ENCODE measurements around the gene CPB1. TPM values are rescaled to one million over a fixed set of nuclear protein-coding genes. Genes with fewer than 3 reads are reported as not detected.

The CPB1 gene
- total RNA-seq, 1 donor from 2014 or later: 0.83 TPM

DNA sequence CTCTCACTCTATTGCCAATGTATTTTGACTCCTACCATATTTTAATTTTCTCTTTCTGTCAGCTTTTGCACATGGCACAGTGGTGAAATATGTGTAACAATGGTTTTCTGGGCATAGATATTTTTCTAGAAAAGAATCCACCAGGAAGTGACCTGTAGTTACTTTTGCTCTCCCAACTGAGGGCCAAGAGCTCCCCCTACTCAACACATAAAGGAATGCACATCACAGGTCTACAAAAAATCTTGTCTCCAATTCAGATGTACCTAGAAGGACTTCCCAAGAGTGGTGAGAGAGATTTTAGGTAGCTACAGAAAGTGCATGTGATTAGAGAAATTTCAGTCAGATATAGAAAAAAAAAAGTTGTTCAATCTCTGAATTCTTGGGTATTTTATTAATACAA lies 53.1 kb downstream of the CPB1 start:
- DNase-seq: no peak
- no peaks in the 10 kb centered on the region for H3K27me3 ChIP-seq (ENCODE audit: low read depth)
- H3K36me3 ChIP-seq: no peaks in the 10 kb centered on the region
- no peak for ATAC-seq
- peaks cover 6% of the 10 kb centered on the region for H3K4me1 ChIP-seq
- H3K9me3 ChIP-seq: no peaks in the 10 kb centered on the region
- no peak overlapping the region for H3K4me3 ChIP-seq
- intact Hi-C loops (cut with DNase I): no loop called here
- TF ChIP-seq, protein P1, sequence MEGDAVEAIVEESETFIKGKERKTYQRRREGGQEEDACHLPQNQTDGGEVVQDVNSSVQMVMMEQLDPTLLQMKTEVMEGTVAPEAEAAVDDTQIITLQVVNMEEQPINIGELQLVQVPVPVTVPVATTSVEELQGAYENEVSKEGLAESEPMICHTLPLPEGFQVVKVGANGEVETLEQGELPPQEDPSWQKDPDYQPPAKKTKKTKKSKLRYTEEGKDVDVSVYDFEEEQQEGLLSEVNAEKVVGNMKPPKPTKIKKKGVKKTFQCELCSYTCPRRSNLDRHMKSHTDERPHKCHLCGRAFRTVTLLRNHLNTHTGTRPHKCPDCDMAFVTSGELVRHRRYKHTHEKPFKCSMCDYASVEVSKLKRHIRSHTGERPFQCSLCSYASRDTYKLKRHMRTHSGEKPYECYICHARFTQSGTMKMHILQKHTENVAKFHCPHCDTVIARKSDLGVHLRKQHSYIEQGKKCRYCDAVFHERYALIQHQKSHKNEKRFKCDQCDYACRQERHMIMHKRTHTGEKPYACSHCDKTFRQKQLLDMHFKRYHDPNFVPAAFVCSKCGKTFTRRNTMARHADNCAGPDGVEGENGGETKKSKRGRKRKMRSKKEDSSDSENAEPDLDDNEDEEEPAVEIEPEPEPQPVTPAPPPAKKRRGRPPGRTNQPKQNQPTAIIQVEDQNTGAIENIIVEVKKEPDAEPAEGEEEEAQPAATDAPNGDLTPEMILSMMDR (IDR thresholded peaks at IDR 0.05): no peak
- H3K27ac ChIP-seq: no peak overlapping the region

DNA sequence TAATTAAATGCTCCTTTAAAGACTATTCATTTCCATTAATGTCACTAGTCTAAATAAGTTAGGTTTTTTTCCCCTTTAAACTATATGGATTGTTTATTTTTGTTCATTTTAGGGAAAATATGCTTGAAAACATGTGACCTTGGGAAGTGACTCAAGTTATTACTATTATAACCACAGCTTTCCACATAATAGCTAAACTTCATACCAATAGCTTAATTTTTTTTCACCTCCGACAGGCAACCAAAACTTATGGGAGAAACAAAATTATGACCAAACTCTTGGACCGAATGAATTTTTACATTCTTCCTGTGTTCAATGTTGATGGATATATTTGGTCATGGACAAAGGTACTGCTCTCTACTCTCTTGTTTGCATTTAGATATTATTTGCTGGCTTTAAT lies 53.7 kb downstream of the CPB1 start:
- no peak overlapping the region for H3K4me3 ChIP-seq
- TF ChIP-seq, protein P1 (IDR thresholded peaks at IDR 0.05): no peak
- no peaks in the 10 kb centered on the region for H3K36me3 ChIP-seq
- ATAC-seq: no peak
- no peak for DNase-seq
- no peaks in the 10 kb centered on the region for H3K27me3 ChIP-seq (ENCODE audit: low read depth)
- intact Hi-C loops (cut with DNase I): no loop called here
- H3K4me1 ChIP-seq: peaks cover 6% of the 10 kb centered on the region
- H3K9me3 ChIP-seq: no peaks in the 10 kb centered on the region
- H3K27ac ChIP-seq: no peak overlapping the region

DNA sequence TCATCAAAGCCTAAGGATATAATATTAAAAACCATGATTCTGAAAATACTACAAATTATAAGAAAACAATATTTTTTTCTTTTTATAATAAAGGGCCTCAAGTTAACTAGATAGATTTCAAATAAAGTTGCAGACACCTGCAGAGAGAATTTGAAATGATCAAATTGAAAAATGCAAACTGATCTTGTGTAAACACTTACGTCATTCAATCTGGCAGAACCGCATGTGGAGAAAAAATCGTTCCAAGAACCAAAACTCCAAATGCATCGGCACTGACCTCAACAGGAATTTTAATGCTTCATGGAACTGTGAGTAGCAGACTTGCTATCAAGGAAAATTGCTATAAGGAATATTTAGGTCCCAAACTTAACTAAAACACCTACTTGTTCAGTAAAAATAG lies 54.7 kb downstream of the CPB1 start:
- no peaks in the 10 kb centered on the region for H3K27me3 ChIP-seq (ENCODE audit: low read depth)
- no peaks in the 10 kb centered on the region for H3K36me3 ChIP-seq
- no peaks in the 10 kb centered on the region for H3K9me3 ChIP-seq
- H3K4me1 ChIP-seq: peaks cover 6% of the 10 kb centered on the region
- intact Hi-C loops (cut with DNase I): no loop called here
- no peak overlapping the region for H3K4me3 ChIP-seq
- ATAC-seq (no peak), DNase-seq (no peak)
- H3K27ac ChIP-seq: no peak overlapping the region
- TF ChIP-seq, protein P1 (IDR thresholded peaks at IDR 0.05): no peak

DNA sequence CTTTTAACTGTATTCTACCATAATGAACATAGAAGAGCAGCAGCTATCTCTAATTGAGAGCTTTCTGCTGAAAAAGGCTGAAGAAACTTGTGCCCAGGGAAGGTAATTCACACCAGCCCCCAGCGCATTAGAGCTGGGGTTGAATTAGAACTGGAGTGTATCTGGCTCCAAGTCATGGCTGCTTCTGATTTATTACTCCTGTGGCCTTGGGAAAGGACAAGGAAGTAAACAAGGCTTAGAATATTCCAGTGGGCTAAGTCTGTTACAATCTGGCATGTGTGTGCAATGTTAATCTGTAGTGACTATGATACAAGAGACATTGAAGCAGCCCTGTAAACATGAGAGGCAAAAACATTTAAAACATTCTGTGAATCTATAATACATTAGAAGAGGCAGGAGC lies 55.6 kb downstream of the CPB1 start:
- no peaks in the 10 kb centered on the region for H3K9me3 ChIP-seq
- H3K4me3 ChIP-seq: no peak overlapping the region
- no peak overlapping the region for H3K27ac ChIP-seq
- no peaks in the 10 kb centered on the region for H3K36me3 ChIP-seq
- H3K27me3 ChIP-seq (ENCODE audit: low read depth): no peaks in the 10 kb centered on the region
- intact Hi-C loops (cut with DNase I): no loop called here
- DNase-seq (no peak), ATAC-seq (no peak)
- TF ChIP-seq, protein P1 (IDR thresholded peaks at IDR 0.05): no peak
- H3K4me1 ChIP-seq: peaks cover 6% of the 10 kb centered on the region

DNA sequence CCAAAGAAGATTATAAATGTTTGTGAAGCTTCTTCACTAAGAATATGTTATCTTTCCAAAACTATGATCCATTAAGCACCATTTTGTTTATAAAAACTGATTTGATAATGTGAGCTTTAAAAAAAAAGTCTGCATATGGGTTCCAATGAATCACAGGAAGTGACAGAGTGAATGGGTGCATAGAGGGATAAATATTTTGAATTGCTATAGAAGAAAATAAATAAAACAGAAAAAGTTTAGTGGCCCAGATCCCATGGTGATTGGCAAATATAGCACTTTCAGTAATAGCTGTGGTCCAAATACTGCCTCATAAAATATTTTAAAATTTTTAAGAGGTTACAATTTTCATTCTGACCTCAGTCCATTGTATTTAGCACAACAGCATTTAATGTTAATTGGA lies 56.6 kb downstream of the CPB1 start:
- H3K4me1 ChIP-seq: peaks cover 6% of the 10 kb centered on the region
- no peak for DNase-seq
- H3K27ac ChIP-seq: no peak overlapping the region
- no peak overlapping the region for H3K4me3 ChIP-seq
- H3K27me3 ChIP-seq (ENCODE audit: low read depth): no peaks in the 10 kb centered on the region
- ATAC-seq: no peak
- intact Hi-C loops (cut with DNase I): no loop called here
- TF ChIP-seq, protein P1 (IDR thresholded peaks at IDR 0.05): no peak
- no peaks in the 10 kb centered on the region for H3K9me3 ChIP-seq
- no peaks in the 10 kb centered on the region for H3K36me3 ChIP-seq

DNA sequence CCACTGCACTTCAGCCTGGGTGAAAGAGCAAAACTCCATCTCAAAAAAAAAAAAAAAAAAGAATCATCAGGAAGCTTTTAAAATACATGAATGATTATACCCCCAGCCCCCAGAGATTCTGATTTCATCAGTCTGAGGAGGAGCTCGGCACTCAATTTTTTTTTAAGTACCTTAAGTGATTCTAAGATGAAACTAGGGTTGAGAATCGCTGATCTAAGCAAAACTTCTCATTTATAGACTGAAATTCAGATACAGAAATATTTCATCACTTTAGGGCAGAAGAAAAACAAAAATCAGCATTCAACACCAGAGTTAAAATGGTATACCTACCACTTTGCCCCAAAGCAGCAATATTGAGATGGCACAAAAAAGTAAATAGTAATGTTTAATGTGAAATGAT lies 62.2 kb downstream of the CPB1 start:
- H3K4me1 ChIP-seq: no peaks in the 10 kb centered on the region
- H3K36me3 ChIP-seq: no peaks in the 10 kb centered on the region
- H3K27ac ChIP-seq: no peak overlapping the region
- no peaks in the 10 kb centered on the region for H3K27me3 ChIP-seq (ENCODE audit: low read depth)
- ATAC-seq: no peak
- DNase-seq: no peak
- TF ChIP-seq, protein P1 (IDR thresholded peaks at IDR 0.05): no peak
- intact Hi-C loops (cut with DNase I): no loop called here
- no peaks in the 10 kb centered on the region for H3K9me3 ChIP-seq
- H3K4me3 ChIP-seq: no peak overlapping the region

All from lower lobe of right lung (tissue), 2 donors.